ENCODE measurements around the gene DCLRE1B.
A peak's percentile ranks its signal among the peaks of the same experiment; 100 is the strongest.

Gene DCLRE1B

DNA sequence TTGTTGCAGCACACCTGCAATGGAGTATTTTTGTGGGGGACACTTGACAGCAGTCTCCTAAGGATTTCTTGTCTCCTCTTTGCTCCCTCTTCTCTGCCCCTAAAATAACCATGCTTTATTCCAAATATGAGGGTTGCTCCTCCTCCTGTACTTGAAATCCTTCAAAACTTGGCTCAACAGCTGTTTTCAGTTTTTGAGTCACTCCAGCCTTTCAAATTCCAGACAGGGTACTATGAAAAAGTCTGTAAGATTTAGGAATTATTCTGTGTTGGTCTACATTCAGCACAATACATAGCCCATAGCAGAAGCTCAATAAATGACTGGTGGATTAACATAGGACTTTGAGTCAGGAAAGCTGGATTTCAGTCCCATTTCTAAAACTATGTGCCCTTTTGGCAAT lies 6.0 kb upstream of the DCLRE1B start:
- H3K36me3 ChIP-seq (ENCODE audit: insufficient read depth, low read length), result peaks cover 11% of the 10 kb centered on the region
- H3K9ac ChIP-seq (ENCODE audit: low read depth, low read length), result no peak overlapping the region
- peaks cover 3% of the 10 kb centered on the region for H3K4me1 ChIP-seq (ENCODE audit: insufficient read depth, low read length)
- H3K9me3 ChIP-seq (ENCODE audit: control insufficient read depth, insufficient read depth, low read length), result no peaks in the 10 kb centered on the region

GRCh38 chr1:113901191-113901590 lies 3.9 kb upstream of the DCLRE1B start:
- Histone ChIP-seq H3K4me1 (ENCODE audit: insufficient read depth, low read length) (peaks cover 3% of the 10 kb centered on the region), H3K36me3 (ENCODE audit: insufficient read depth, low read length) (peaks cover 8% of the 10 kb centered on the region), H3K9ac (ENCODE audit: low read depth, low read length) (no peak overlapping the region), H3K9me3 (ENCODE audit: control insufficient read depth, insufficient read depth, low read length) (no peaks in the 10 kb centered on the region)

- Histone ChIP-seq H3K4me1 (ENCODE audit: insufficient read depth, low read length) (peaks cover 3% of the 10 kb centered on the region), H3K36me3 (ENCODE audit: insufficient read depth, low read length) (peaks cover 14% of the 10 kb centered on the region), H3K9ac (ENCODE audit: low read depth, low read length) (peak overlapping the region; percentile 84; the same call in 1 of the 2 replicates), H3K9me3 (ENCODE audit: control insufficient read depth, insufficient read depth, low read length) (no peaks in the 10 kb centered on the region)
These were observed 1.4 kb upstream of the DCLRE1B start for GRCh38 chr1:113903501-113904292.

GRCh38 chr1:113904293-113904673 lies 843 bp upstream of the DCLRE1B start:
- Histone ChIP-seq H3K36me3 (ENCODE audit: insufficient read depth, low read length) (peaks cover 14% of the 10 kb centered on the region), H3K9me3 (ENCODE audit: control insufficient read depth, insufficient read depth, low read length) (no peaks in the 10 kb centered on the region), H3K4me1 (ENCODE audit: insufficient read depth, low read length) (peaks cover 3% of the 10 kb centered on the region), H3K9ac (ENCODE audit: low read depth, low read length) (peak overlapping the region; percentile 84)

DNA sequence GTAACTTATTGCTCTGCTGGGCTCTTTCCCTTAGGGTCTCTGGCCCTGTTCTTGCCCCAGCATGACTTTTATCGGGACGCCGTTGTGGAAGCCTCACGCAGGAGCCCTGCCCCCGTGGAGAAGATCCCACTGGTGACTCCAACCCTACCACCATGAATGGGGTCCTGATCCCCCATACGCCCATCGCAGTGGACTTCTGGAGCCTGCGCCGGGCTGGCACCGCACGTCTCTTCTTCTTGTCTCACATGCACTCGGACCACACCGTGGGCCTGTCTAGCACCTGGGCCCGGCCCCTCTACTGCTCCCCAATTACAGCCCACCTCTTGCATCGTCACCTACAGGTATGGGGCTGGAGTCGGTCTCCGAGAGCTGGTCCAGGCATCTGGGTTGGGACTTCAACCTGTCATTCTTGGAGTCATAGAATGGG lies 322 bp downstream of the DCLRE1B start:
- H3K9me3 ChIP-seq (ENCODE audit: control insufficient read depth, insufficient read depth, low read length), result no peaks in the 10 kb centered on the region
- H3K9ac ChIP-seq (ENCODE audit: low read depth, low read length), result peak overlapping the region; percentile 94
- peaks cover 3% of the 10 kb centered on the region for H3K4me1 ChIP-seq (ENCODE audit: insufficient read depth, low read length)
- H3K36me3 ChIP-seq (ENCODE audit: insufficient read depth, low read length), result peaks cover 5% of the 10 kb centered on the region; the same call in 1 of the 2 replicates

- H3K9ac ChIP-seq (ENCODE audit: low read depth, low read length), result no peak overlapping the region
- H3K36me3 ChIP-seq (ENCODE audit: insufficient read depth, low read length), result peaks cover 12% of the 10 kb centered on the region
These were observed 7.6 kb downstream of the DCLRE1B start for GRCh38 chr1:113912594-113913311.

DNA sequence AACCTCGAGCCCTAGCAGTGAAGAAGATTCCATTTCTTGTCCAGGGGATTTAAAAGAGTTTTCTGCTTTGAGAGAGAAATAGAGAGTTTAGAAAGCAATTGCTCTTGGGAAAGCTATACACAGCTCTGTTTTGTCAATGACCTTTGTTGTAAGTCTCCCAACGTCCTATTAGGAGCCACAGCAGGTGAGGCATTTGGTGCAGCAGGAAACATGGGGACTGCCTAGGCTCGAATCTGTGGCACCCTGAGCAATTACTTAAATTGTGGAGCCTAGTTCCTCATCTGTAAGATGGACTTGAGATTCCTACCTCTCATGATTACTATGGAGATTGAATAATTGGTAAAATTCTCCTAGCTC lies 8.2 kb downstream of the DCLRE1B start:
- H3K36me3 ChIP-seq (ENCODE audit: insufficient read depth, low read length), result peaks cover 7% of the 10 kb centered on the region
- H3K9me3 ChIP-seq (ENCODE audit: control insufficient read depth, insufficient read depth, low read length), result no peaks in the 10 kb centered on the region
- no peak overlapping the region for H3K9ac ChIP-seq (ENCODE audit: low read depth, low read length)

More at GRCh38 chr1:113912594-113913311, 7.6 kb downstream of the DCLRE1B start:
- no peaks in the 10 kb centered on the region for H3K4me1 ChIP-seq (ENCODE audit: insufficient read depth, low read length)
- H3K9me3 ChIP-seq (ENCODE audit: control insufficient read depth, insufficient read depth, low read length), result no peaks in the 10 kb centered on the region

DNA sequence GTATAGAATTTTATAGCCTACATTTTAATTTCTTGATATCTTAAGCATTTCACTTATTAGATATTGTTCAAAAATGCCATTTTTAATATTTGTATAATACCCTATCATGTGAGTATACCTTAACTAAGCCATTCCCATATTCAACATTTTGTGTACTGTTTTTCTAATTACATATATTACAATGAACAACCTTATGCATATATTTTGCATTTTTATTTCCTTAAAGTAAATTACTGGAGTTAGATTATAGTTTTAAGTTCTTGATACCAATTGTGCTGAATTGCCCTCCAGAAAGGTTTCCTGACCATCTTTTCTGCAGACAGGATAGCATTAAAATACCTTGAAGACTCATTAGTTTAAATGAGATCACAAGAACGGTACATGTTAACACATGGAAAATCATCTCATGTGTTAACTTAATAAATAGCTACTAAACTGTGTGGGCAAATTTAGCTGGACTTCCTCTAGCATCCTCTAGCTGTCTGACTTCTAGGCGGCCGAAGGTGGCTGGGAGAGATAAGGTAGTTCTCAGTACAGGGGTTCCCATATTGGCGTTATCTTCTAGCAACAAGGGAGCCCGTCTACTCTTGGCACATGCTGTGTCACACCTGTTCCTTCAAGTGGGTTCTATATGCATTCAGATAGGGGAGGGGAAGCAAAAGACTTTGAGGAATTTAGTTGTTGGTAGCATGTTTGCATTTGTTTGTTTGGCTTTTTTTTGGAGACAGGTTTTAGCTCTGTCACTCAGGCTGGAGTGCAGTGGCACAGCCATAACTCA lies 8.9 kb downstream of the DCLRE1B start:
- Histone ChIP-seq H3K9ac (ENCODE audit: low read depth, low read length) (no peak overlapping the region), H3K4me1 (ENCODE audit: insufficient read depth, low read length) (no peaks in the 10 kb centered on the region), H3K36me3 (ENCODE audit: insufficient read depth, low read length) (peaks cover 6% of the 10 kb centered on the region), H3K9me3 (ENCODE audit: control insufficient read depth, insufficient read depth, low read length) (no peaks in the 10 kb centered on the region)

More for the DNA sequence above, 8.2 kb downstream of the DCLRE1B start:
- no peaks in the 10 kb centered on the region for H3K4me1 ChIP-seq (ENCODE audit: insufficient read depth, low read length)

DNA sequence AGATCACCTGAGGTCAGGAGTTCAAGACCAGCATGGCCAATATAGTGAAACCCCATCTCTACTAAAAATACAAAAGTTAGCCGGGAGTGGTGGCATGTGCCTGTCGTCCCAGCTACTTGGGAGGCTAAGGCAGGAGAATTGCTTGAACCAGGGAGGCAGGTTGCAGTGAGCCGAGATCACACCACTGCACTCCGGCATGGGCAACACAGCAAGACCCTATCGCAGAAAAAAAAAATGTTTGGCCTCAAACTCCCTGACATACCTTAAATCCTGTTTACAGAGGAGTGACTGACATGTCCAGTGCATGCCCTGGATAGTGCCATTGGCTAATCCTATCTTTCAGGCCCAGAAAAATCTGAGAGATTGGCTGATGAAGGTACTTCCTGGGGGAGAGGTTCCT lies 11.8 kb downstream of the DCLRE1B start:
- Histone ChIP-seq H3K9ac (ENCODE audit: low read depth, low read length) (no peak overlapping the region), H3K36me3 (ENCODE audit: insufficient read depth, low read length) (peaks cover 3% of the 10 kb centered on the region; the same call in 1 of the 2 replicates), H3K4me1 (ENCODE audit: insufficient read depth, low read length) (no peaks in the 10 kb centered on the region), H3K9me3 (ENCODE audit: control insufficient read depth, insufficient read depth, low read length) (no peaks in the 10 kb centered on the region)

GRCh38 chr1:113917400-113918082 lies 12.4 kb downstream of the DCLRE1B start:
- Histone ChIP-seq H3K9ac (ENCODE audit: low read depth, low read length) (no peak overlapping the region), H3K9me3 (ENCODE audit: control insufficient read depth, insufficient read depth, low read length) (no peaks in the 10 kb centered on the region), H3K36me3 (ENCODE audit: insufficient read depth, low read length) (no peaks in the 10 kb centered on the region), H3K4me1 (ENCODE audit: insufficient read depth, low read length) (no peaks in the 10 kb centered on the region)

GRCh38 chr1:113918243-113918642 lies 13.1 kb downstream of the DCLRE1B start:
- no peak overlapping the region for H3K9ac ChIP-seq (ENCODE audit: low read depth, low read length)

DNA sequence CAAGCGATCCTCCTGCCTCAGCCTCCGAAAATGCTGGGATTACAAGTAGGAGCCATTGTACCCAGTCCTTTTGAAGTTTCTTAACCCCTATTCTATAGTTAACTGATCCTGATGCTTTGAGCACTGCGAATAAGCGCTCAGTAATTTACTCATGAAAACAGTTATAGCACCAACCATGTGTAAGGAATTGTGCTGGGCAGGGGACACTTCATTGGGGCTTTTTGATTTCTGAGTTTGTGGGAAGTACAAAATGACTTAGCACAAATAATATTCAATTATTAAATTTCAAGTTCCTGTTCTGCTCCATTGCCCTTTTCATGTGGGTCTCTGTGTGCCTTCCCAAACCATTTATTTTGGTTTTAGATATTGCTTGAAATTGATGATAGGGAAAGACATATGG lies 17.8 kb downstream of the DCLRE1B start:
- H3K9me3 ChIP-seq (ENCODE audit: control insufficient read depth, insufficient read depth, low read length), result no peaks in the 10 kb centered on the region
- H3K36me3 ChIP-seq (ENCODE audit: insufficient read depth, low read length), result no peaks in the 10 kb centered on the region
- no peaks in the 10 kb centered on the region for H3K4me1 ChIP-seq (ENCODE audit: insufficient read depth, low read length)
- H3K9ac ChIP-seq (ENCODE audit: low read depth, low read length), result no peak overlapping the region

More at GRCh38 chr1:113918243-113918642, 13.1 kb downstream of the DCLRE1B start:
- H3K9me3 ChIP-seq (ENCODE audit: control insufficient read depth, insufficient read depth, low read length), result no peaks in the 10 kb centered on the region
- no peaks in the 10 kb centered on the region for H3K36me3 ChIP-seq (ENCODE audit: insufficient read depth, low read length)
- no peaks in the 10 kb centered on the region for H3K4me1 ChIP-seq (ENCODE audit: insufficient read depth, low read length)

DNA sequence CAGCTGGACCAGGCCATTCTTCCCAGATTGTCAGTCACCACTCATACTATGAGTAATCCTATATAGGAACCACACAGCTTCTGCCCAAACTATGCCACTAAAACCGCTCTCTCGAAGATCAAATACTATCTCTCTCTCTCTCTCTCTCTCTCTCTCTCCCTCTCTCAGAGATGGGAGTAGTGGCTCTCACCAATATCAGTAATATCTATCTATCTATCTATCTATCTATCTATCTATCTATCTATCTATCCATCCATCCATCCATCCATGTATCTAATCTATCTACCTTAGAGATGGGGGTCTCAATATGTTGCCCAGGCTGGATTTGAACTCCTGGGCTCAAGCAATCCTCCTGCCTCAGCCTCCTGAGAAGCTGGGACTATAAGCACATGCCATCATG lies 19.3 kb downstream of the DCLRE1B start:
- H3K9me3 ChIP-seq (ENCODE audit: control insufficient read depth, insufficient read depth, low read length), result no peaks in the 10 kb centered on the region

More for the DNA sequence above, 19.3 kb downstream of the DCLRE1B start:
- Histone ChIP-seq H3K36me3 (ENCODE audit: insufficient read depth, low read length) (no peaks in the 10 kb centered on the region), H3K4me1 (ENCODE audit: insufficient read depth, low read length) (0 out of 2 replicates have a peak, but pooled peaks cover 2% of the 10 kb centered on the region), H3K9ac (ENCODE audit: low read depth, low read length) (no peak overlapping the region)

Data from ES-I3 (cell line).